ENCODE results near the gene EPG5. TPM values are rescaled to one million over a fixed set of nuclear protein-coding genes. Genes with fewer than 3 reads are reported as not detected.

The EPG5 gene, protein sequence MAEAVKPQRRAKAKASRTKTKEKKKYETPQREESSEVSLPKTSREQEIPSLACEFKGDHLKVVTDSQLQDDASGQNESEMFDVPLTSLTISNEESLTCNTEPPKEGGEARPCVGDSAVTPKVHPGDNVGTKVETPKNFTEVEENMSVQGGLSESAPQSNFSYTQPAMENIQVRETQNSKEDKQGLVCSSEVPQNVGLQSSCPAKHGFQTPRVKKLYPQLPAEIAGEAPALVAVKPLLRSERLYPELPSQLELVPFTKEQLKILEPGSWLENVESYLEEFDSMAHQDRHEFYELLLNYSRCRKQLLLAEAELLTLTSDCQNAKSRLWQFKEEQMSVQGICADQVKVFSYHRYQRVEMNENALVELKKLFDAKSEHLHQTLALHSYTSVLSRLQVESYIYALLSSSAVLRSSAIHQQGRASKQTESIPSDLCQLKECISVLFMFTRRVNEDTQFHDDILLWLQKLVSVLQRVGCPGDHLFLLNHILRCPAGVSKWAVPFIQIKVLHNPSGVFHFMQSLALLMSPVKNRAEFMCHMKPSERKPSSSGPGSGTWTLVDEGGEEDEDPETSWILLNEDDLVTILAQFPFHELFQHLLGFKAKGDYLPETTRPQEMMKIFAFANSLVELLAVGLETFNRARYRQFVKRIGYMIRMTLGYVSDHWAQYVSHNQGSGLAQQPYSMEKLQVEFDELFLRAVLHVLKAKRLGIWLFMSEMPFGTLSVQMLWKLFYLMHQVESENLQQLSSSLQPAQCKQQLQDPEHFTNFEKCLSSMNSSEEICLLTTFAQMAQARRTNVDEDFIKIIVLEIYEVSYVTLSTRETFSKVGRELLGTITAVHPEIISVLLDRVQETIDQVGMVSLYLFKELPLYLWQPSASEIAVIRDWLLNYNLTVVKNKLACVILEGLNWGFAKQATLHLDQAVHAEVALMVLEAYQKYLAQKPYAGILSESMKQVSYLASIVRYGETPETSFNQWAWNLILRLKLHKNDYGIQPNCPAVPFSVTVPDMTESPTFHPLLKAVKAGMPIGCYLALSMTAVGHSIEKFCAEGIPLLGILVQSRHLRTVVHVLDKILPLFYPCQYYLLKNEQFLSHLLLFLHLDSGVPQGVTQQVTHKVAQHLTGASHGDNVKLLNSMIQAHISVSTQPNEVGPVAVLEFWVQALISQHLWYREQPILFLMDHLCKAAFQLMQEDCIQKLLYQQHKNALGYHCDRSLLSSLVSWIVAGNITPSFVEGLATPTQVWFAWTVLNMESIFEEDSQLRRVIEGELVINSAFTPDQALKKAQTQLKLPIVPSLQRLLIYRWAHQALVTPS (N-terminal part only)
- total RNA-seq (10 to 100 TPM; 18.6 to 20.3 TPM), polyA plus RNA-seq (1 to 10 TPM; 3.2 to 3.6 TPM)

- TF ChIP-seq HNF4A (conservative IDR thresholded peaks at IDR 0.05) = peak; percentile 15 to 52
- peak; percentile 74 to 80 for TF ChIP-seq RXRA (IDR thresholded peaks at IDR 0.05)
- TF ChIP-seq, protein P1, sequence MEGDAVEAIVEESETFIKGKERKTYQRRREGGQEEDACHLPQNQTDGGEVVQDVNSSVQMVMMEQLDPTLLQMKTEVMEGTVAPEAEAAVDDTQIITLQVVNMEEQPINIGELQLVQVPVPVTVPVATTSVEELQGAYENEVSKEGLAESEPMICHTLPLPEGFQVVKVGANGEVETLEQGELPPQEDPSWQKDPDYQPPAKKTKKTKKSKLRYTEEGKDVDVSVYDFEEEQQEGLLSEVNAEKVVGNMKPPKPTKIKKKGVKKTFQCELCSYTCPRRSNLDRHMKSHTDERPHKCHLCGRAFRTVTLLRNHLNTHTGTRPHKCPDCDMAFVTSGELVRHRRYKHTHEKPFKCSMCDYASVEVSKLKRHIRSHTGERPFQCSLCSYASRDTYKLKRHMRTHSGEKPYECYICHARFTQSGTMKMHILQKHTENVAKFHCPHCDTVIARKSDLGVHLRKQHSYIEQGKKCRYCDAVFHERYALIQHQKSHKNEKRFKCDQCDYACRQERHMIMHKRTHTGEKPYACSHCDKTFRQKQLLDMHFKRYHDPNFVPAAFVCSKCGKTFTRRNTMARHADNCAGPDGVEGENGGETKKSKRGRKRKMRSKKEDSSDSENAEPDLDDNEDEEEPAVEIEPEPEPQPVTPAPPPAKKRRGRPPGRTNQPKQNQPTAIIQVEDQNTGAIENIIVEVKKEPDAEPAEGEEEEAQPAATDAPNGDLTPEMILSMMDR (IDR thresholded peaks at IDR 0.05; ENCODE audit: low read depth, low read length, missing input control) = no peak
- TF ChIP-seq, protein P2, sequence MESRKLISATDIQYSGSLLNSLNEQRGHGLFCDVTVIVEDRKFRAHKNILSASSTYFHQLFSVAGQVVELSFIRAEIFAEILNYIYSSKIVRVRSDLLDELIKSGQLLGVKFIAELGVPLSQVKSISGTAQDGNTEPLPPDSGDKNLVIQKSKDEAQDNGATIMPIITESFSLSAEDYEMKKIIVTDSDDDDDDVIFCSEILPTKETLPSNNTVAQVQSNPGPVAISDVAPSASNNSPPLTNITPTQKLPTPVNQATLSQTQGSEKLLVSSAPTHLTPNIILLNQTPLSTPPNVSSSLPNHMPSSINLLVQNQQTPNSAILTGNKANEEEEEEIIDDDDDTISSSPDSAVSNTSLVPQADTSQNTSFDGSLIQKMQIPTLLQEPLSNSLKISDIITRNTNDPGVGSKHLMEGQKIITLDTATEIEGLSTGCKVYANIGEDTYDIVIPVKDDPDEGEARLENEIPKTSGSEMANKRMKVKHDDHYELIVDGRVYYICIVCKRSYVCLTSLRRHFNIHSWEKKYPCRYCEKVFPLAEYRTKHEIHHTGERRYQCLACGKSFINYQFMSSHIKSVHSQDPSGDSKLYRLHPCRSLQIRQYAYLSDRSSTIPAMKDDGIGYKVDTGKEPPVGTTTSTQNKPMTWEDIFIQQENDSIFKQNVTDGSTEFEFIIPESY (IDR thresholded peaks at IDR 0.05) = peak; percentile 93
- TF ChIP-seq JUND (IDR thresholded peaks at IDR 0.05) = peak in 1 of 2 donors; percentile 50
- TF ChIP-seq FOXA2 (IDR thresholded peaks at IDR 0.05) = no peak
- TF ChIP-seq FOXA1 (IDR thresholded peaks at IDR 0.05) = no peak
- no peak for TF ChIP-seq TAF1 (conservative IDR thresholded peaks at IDR 0.05)
- TF ChIP-seq YY1 (IDR thresholded peaks at IDR 0.05) = peak; percentile 88
- peak in 1 of 2 donors; percentile 39 for TF ChIP-seq EGR1 (IDR thresholded peaks at IDR 0.05; ENCODE audit: low read depth in 2 of 2)
- TF ChIP-seq, protein P3, sequence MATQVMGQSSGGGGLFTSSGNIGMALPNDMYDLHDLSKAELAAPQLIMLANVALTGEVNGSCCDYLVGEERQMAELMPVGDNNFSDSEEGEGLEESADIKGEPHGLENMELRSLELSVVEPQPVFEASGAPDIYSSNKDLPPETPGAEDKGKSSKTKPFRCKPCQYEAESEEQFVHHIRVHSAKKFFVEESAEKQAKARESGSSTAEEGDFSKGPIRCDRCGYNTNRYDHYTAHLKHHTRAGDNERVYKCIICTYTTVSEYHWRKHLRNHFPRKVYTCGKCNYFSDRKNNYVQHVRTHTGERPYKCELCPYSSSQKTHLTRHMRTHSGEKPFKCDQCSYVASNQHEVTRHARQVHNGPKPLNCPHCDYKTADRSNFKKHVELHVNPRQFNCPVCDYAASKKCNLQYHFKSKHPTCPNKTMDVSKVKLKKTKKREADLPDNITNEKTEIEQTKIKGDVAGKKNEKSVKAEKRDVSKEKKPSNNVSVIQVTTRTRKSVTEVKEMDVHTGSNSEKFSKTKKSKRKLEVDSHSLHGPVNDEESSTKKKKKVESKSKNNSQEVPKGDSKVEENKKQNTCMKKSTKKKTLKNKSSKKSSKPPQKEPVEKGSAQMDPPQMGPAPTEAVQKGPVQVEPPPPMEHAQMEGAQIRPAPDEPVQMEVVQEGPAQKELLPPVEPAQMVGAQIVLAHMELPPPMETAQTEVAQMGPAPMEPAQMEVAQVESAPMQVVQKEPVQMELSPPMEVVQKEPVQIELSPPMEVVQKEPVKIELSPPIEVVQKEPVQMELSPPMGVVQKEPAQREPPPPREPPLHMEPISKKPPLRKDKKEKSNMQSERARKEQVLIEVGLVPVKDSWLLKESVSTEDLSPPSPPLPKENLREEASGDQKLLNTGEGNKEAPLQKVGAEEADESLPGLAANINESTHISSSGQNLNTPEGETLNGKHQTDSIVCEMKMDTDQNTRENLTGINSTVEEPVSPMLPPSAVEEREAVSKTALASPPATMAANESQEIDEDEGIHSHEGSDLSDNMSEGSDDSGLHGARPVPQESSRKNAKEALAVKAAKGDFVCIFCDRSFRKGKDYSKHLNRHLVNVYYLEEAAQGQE (IDR thresholded peaks at IDR 0.05) = peak; percentile 41
- no peak for TF ChIP-seq HNF4G (IDR thresholded peaks at IDR 0.05)
- peak; percentile 41 for TF ChIP-seq NR2F2 (IDR thresholded peaks at IDR 0.05)
- peak; percentile 75 for TF ChIP-seq MAX (IDR thresholded peaks at IDR 0.05)
- TF ChIP-seq ATF3 (IDR thresholded peaks at IDR 0.05) = no peak
- TF ChIP-seq SP1 (IDR thresholded peaks at IDR 0.05) = peak; percentile 82
- no peak for TF ChIP-seq RAD21 (IDR thresholded peaks at IDR 0.05)
- TF ChIP-seq GABPA (IDR thresholded peaks at IDR 0.05 in 1 of 2, conservative IDR thresholded peaks at IDR 0.05 in 1 of 2) = no peak
- Histone ChIP-seq H3K4me1 (ENCODE audit: control insufficient read depth in 4 of 4, insufficient read depth in 4 of 4, low read length in 3 of 4) (peaks cover 2 to 13% (median 10%) of the 10 kb centered on the region in 4 donors), H3K9me3 (ENCODE audit: control insufficient read depth in 4 of 4, low read length in 3 of 4) (no peaks in the 10 kb centered on the region), H3K4me3 (ENCODE audit: low read depth in 1 of 3, low read length in 3 of 3) (peak within 1 kb of the TSS; percentile 81 to 100 (median 90)), H3K9ac (ENCODE audit: low read depth in 1 of 2, low read length in 2 of 2) (peak within 1 kb of the TSS; percentile 86 to 96), H3K27me3 (ENCODE audit: control insufficient read depth in 4 of 4, insufficient read depth in 4 of 4, low read length in 3 of 4) (no peaks in the 10 kb centered on the region), H3K36me3 (ENCODE audit: control insufficient read depth in 4 of 4, insufficient read depth in 3 of 4, low read depth in 1 of 4, low read length in 3 of 4) (no peaks in the 10 kb centered on the region), H3K27ac (ENCODE audit: low read depth in 1 of 2, low read length in 2 of 2) (peak within 1 kb of the TSS; percentile 72 to 89)
- DNase-seq (ENCODE audit: low spot score) = peak; percentile 96
- WGBS = under 1% methylated on average over 50 of the region's 50 CpGs
Observed at GRCh38 chr18:45967007-45967706, at the start of gene EPG5. TSS of gene EPG5 (minus strand) at chr18:45967329. CDS start at chr18:45967239, 90 bp downstream.
